Psoas muscle (tissue), 8 donors: Measurements from ENCODE around the gene DUSP10. TPM values are rescaled to one million over a fixed set of nuclear protein-coding genes. Genes with fewer than 3 reads are reported as not detected.

Experiments
- ATAC-seq, 4 donors: fragments of 200-7000 bp; cut with Tn5 transposase; one replicate each; pipeline ENCODE4 v1.9.1; 2020; ENCODE audit warnings: moderate library complexity in 3 of 4, mild to moderate bottlenecking in 2 of 4
- DNase-seq, 2 donors: peaks; one replicate each; pipeline ENCODE4 v3.0.0-alpha.2; 2020
- H3K27ac ChIP-seq: fragments of 200-600 bp; one replicate; pipeline ENCODE4 v1.8.0; 2022
- H3K27me3 ChIP-seq, 3 donors: fragments of 200-600 bp in 1 of 3; one replicate each; pipeline versions ENCODE4 v1.6.1 to v1.8.0; 2013 to 2022; ENCODE audit warnings: low read length in 2 of 3, mild to moderate bottlenecking in 2 of 3, moderate library complexity in 1 of 3; ENCODE audit not compliant: insufficient read depth in 3 of 3
- H3K36me3 ChIP-seq, 2 donors: fragments of 200-600 bp in 1 of 2; one replicate each; pipeline versions ENCODE4 v1.6.1 to v1.8.0; 2013 to 2022; ENCODE audit warnings: low read depth in 1 of 2, mild to moderate bottlenecking in 1 of 2, moderate library complexity in 1 of 2; ENCODE audit not compliant: insufficient read depth in 1 of 2
- H3K4me1 ChIP-seq: fragments of 200-600 bp; one replicate; pipeline ENCODE4 v1.8.0; 2022
- H3K4me3 ChIP-seq: fragments of 200-600 bp; one replicate; pipeline ENCODE4 v1.8.0; 2022; ENCODE audit warnings: mild to moderate bottlenecking
- H3K9me3 ChIP-seq: fragments of 200-600 bp; one replicate; pipeline ENCODE4 v1.8.0; 2022
- WGBS, 3 donors: extraction: QIAGEN DNeasy Blood & Tissue Kit; methylation state at CpG; one replicate each; pipeline versions ENCODE4 v1.1.6 to v1.1.7; 2013; 5-methylcytosine and 5-hydroxymethylcytosine counted together
- intact Hi-C, 2 donors: fragments of 100-400 bp; cut with DNase I; formaldehyde crosslinking; loops; one replicate each; pipeline versions ENCODE4 v1.11.0 to v1.14.2; 2022
- polyA plus RNA-seq, 3 donors: library from polyadenylated mRNA; stranded (reverse); fragments of 200-250 nt; gene quantifications; one replicate each; pipeline ENCODE4 v1.2.3, GENCODE V29; 2013
- total RNA-seq, 4 donors: library from RNA; stranded (reverse); fragmentation: NEBNext Ultra II Directional in 2 of 4; extraction: Animal tissue kit (Norgen Biotek cat#: 25700) in 2 of 4; gene quantifications; one replicate each; pipeline versions ENCODE4 v1.2.1 to v1.2.4, GENCODE V29; 2021 to 2023
- TF ChIP-seq, protein P1 (sequence below): fragments of 200-600 bp; IDR thresholded peaks from one replicate; pipeline ENCODE4 v1.8.0; 2022; ENCODE audit warnings: antibody characterized with exemption
- donor health status: healthy with polysubstance abuse.
- donor health status: DM: no; HTN: no; CAD: no; lungs with moderate emphysema.
- donor health status: Bipolar disorder and iron deficiency.
- donor health status: healthy.
- donor health status: DM: yes; HTN: yes; CAD: no.
- donor health status: DM: no; HTN: no; CAD: no.
- donor health status: DM: no; HTN: no; CAD: no.
- donor health status: DM: yes; HTN: yes; CAD: no.

DUSP10 gene
- total and polyA plus RNA-seq, 7 donors, result 4.7 to 15.5 (median 5.9) TPM

- TF ChIP-seq, protein P1, sequence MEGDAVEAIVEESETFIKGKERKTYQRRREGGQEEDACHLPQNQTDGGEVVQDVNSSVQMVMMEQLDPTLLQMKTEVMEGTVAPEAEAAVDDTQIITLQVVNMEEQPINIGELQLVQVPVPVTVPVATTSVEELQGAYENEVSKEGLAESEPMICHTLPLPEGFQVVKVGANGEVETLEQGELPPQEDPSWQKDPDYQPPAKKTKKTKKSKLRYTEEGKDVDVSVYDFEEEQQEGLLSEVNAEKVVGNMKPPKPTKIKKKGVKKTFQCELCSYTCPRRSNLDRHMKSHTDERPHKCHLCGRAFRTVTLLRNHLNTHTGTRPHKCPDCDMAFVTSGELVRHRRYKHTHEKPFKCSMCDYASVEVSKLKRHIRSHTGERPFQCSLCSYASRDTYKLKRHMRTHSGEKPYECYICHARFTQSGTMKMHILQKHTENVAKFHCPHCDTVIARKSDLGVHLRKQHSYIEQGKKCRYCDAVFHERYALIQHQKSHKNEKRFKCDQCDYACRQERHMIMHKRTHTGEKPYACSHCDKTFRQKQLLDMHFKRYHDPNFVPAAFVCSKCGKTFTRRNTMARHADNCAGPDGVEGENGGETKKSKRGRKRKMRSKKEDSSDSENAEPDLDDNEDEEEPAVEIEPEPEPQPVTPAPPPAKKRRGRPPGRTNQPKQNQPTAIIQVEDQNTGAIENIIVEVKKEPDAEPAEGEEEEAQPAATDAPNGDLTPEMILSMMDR, result no peak
- H3K4me1 ChIP-seq, result no peaks in the 10 kb centered on the region
- intact Hi-C loops, result no loop called here
- no peak overlapping the region for H3K27ac ChIP-seq
- no peaks in the 10 kb centered on the region for H3K27me3 ChIP-seq
- no peaks in the 10 kb centered on the region for H3K9me3 ChIP-seq
- ATAC-seq (no peak), DNase-seq (no peak)
- 62 to 66% (median 65%) methylated on average over 5 of the region's 5 CpGs for WGBS, 3 donors
- H3K4me3 ChIP-seq, result no peak overlapping the region
- no peaks in the 10 kb centered on the region for H3K36me3 ChIP-seq
Observed at GRCh38 chr1:221776495-221777301, 34.8 kb upstream of the DUSP10 start.

GRCh38 chr1:221775206-221775605 lies 33.3 kb upstream of the DUSP10 start:
- intact Hi-C loops, result no loop called here
- no peaks in the 10 kb centered on the region for H3K4me1 ChIP-seq
- H3K9me3 ChIP-seq, result no peaks in the 10 kb centered on the region
- no peak overlapping the region for H3K4me3 ChIP-seq
- WGBS, 3 donors, result 83 to 93% (median 85%) methylated on average over 4 of the region's 4 CpGs
- TF ChIP-seq, protein P1, result no peak
- no peak overlapping the region for H3K27ac ChIP-seq
- H3K36me3 ChIP-seq, result no peaks in the 10 kb centered on the region
- ATAC-seq, result no peak
- no peaks in the 10 kb centered on the region for H3K27me3 ChIP-seq
- DNase-seq, result no peak

- DNase-seq, result no peak
- Histone ChIP-seq H3K36me3 (no peaks in the 10 kb centered on the region), H3K4me3 (no peak overlapping the region), H3K27me3 (no peaks in the 10 kb centered on the region), H3K4me1 (no peaks in the 10 kb centered on the region), H3K27ac (no peak overlapping the region), H3K9me3 (no peaks in the 10 kb centered on the region)
- TF ChIP-seq, protein P1, result no peak
- intact Hi-C loops, result no loop called here
- WGBS, 3 donors, result 90 to 94% (median 92%) methylated on average over 8 of the region's 8 CpGs
- ATAC-seq, result no peak
Observed at GRCh38 chr1:221774054-221774842, 32.4 kb upstream of the DUSP10 start.

GRCh38 chr1:221773383-221773782 lies 31.5 kb upstream of the DUSP10 start:
- Histone ChIP-seq H3K9me3 (no peaks in the 10 kb centered on the region), H3K4me1 (no peaks in the 10 kb centered on the region), H3K36me3 (no peaks in the 10 kb centered on the region), H3K27me3 (no peaks in the 10 kb centered on the region), H3K4me3 (no peak overlapping the region), H3K27ac (no peak overlapping the region)
- intact Hi-C loops, result no loop called here
- ATAC-seq (no peak), DNase-seq (no peak)
- TF ChIP-seq, protein P1, result no peak
- WGBS, 3 donors, result 48 to 94% (median 90%) methylated on average over 2 of the region's 2 CpGs
